ENCODE data around the gene CFAP119. TPM values are rescaled to one million over a fixed set of nuclear protein-coding genes. Genes with fewer than 3 reads are reported as not detected.

Gene CFAP119
- total and polyA plus RNA-seq, 2 of the 8 experiments (the other 6 are each of a cell fraction or from before 2014, with no cell fraction given): 5.6 to 6.0 TPM

- Histone ChIP-seq H2BK15ac (ENCODE audit: low read length) (no peak overlapping the region), H3K27me3 (replicated peaks in 1 of 4; ENCODE audit: control insufficient read depth in 3 of 4, extremely low read depth in 1 of 4, insufficient read depth in 3 of 4, low read length in 3 of 4) (no peaks in the 10 kb centered on the region; a peak in 1 of 7 replicates), H2BK120ac (replicated peaks; ENCODE audit: low read depth, low read length) (no peak overlapping the region), H2BK20ac (ENCODE audit: low read length) (no peak overlapping the region), H2BK5ac (ENCODE audit: low read depth, low read length) (no peak overlapping the region), H2BK12ac (ENCODE audit: low read depth, low read length) (peak overlapping the region; percentile 23; the same call in 1 of the 2 replicates), H3K56ac (replicated peaks; ENCODE audit: insufficient read length, low read depth, low read length) (no peak overlapping the region), H3K79me2 (ENCODE audit: control insufficient read depth in 1 of 2, insufficient read depth in 2 of 2, low read length in 2 of 2) (peaks cover 0 to 17% of the 10 kb centered on the region in 2 experiments; a peak in 2 of 4 replicates), H3K4me3 (ENCODE audit: extremely low read depth in 1 of 4, insufficient read depth in 2 of 4, low read depth in 3 of 4, low read length in 4 of 4) (peak overlapping the region; percentile 70 to 99 (median 84); a peak in 6 of 8 replicates), H3K18ac (ENCODE audit: extremely low read depth, low read length) (no peak overlapping the region), H3K23me2 (ENCODE audit: low read depth, low read length) (peaks cover 9% of the 10 kb centered on the region; the same call in 1 of the 2 replicates), H3K9ac (replicated peaks in 1 of 4; ENCODE audit: extremely low read depth in 1 of 4, low read depth in 3 of 4, low read length in 3 of 4) (peak overlapping the region in 1 of 4 experiments; percentile 79; a peak in 1 of 7 replicates), H3K9me3 (ENCODE audit: insufficient read depth in 2 of 2, low read depth in 1 of 2, low read length in 1 of 2) (no peaks in the 10 kb centered on the region), H2AFZ (ENCODE audit: low read length) (no peak overlapping the region), H4K91ac (replicated peaks; ENCODE audit: insufficient read length, low read length) (no peak overlapping the region), H3K4me2 (ENCODE audit: insufficient read depth in 1 of 2, low read depth in 2 of 2, low read length in 2 of 2) (peak overlapping the region; percentile 91 to 94), H3K4ac (replicated peaks; ENCODE audit: insufficient read length, low read depth, low read length) (no peak overlapping the region), H3K14ac (ENCODE audit: insufficient read length) (no peak overlapping the region), H2AK5ac (ENCODE audit: low read depth, low read length) (no peak overlapping the region), H4K8ac (ENCODE audit: extremely low read depth, insufficient read depth, low read length) (no peak overlapping the region), H3K36me3 (ENCODE audit: control insufficient read depth in 2 of 4, insufficient read depth in 4 of 4, low read length in 3 of 4) (peaks cover 11 to 25% (median 17%) of the 10 kb centered on the region in 4 experiments; a peak in 6 of 8 replicates), H4K5ac (ENCODE audit: insufficient read length, low read depth, low read length) (no peak overlapping the region), H3K4me1 (replicated peaks in 1 of 4; ENCODE audit: control insufficient read depth in 3 of 4, insufficient read depth in 4 of 4, low read length in 3 of 4) (peaks cover 0 to 8% (median 0%) of the 10 kb centered on the region in 4 experiments; a peak in 2 of 7 replicates), H3K79me1 (ENCODE audit: low read depth, low read length) (peaks cover 9% of the 10 kb centered on the region), H4K20me1 (replicated peaks in 1 of 2; ENCODE audit: control insufficient read depth in 1 of 2, insufficient read depth in 2 of 2, low read length in 2 of 2) (no peaks in the 10 kb centered on the region), H3K23ac (ENCODE audit: insufficient read length) (no peak overlapping the region), H3K27ac (ENCODE audit: low read depth, low read length) (no peak overlapping the region)
- WGBS, 2 experiments (ENCODE audit: extremely low coverage in 1 of 2, insufficient coverage in 1 of 2, insufficient read length in 1 of 2, insufficient replicate concordance in 2 of 2, low coverage in 1 of 2, low lambda C conversion rate in 2 of 2, missing lambda C conversion rate in 1 of 2): 88% methylated on average over 7 of the region's 7 CpGs; no CpG with 5 or more reads in 1 of the 2 experiments
- POLR2A ChIA-PET (ENCODE audit: partially characterized antibody): interaction anchor here (0.5 to 1.6 kb wide), 11 partner anchors 9 to 90 kb away, joined by 3 to 6 read pairs (median 3); no protein-coding TSS in a partner anchor
- DNase-seq (ENCODE audit: low read depth in 1 of 2, low spot score in 2 of 2): no peak
- CTCF ChIA-PET (ENCODE audit: partially characterized antibody): interaction anchor here (0.8 to 1.9 kb wide), 6 partner anchors 8 to 149 kb away, joined by 3 to 6 read pairs (median 3); no protein-coding TSS in a partner anchor
- FAIRE-seq: no peak
Measured at GRCh38 chr16:30785126-30786106, 23.6 kb upstream of the CFAP119 start.

All from H1 (cell line).